Measurements from ENCODE around the gene LCAT. TPM values are rescaled to one million over a fixed set of nuclear protein-coding genes. Genes with fewer than 3 reads are reported as not detected.

The LCAT gene
- total RNA-seq, 1 experiment from 2014 or later, result 14.0 TPM

DNA sequence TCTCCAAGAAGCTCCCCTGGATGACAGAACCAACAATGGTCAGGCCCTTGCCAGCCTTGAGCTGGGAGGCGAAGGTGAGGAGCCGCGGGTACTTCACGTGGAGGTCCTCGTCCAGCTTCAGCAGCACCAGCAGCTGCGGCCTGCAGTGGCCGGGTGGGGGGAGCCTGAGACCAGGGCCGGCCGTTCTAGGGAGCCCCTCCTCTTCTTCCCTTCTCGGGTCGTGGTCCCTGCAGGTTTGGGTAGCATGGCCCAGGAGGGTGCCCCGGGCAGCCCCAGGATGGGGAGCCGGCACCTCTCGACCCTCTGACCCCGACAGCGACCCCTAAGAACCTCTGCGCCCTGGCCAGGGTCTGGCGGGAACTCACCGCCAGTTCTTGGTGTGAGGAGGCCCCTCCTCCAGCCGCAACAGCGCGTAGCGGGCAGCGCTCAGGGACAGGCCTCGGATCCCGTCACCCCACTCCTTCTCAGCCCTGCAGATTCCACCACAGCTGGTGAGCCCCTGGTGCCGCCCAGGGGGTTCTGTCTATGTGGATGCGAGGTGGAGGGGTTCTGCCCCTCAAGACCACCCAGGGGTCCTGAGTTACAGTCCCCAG is 3.1 kb upstream of the LCAT start:
- Histone ChIP-seq H3K36me3 (ENCODE audit: control insufficient read depth, insufficient read depth, low read length) (no peaks in the 10 kb centered on the region), H3K4me1 (ENCODE audit: control insufficient read depth, insufficient read depth, low read length) (no peaks in the 10 kb centered on the region; the same call in 1 of the 2 replicates), H3K27ac (ENCODE audit: low read length) (no peak overlapping the region), H3K4me3 (ENCODE audit: low read depth in 2 of 2, low read length in 2 of 2) (no peak overlapping the region), H3K9me3 (ENCODE audit: control insufficient read depth, insufficient read depth, low read depth, low read length) (no peaks in the 10 kb centered on the region), H3K27me3 (ENCODE audit: control insufficient read depth, insufficient read depth, low read length) (no peaks in the 10 kb centered on the region)
- ChIA-PET CTCF (no interaction called here), POLR2A (no interaction called here)
- in situ Hi-C loops (cut with HindIII; ENCODE audit: low pct_unique_long_range_greater_than_20kb, low sequenced_read_pairs), result no loop called here
- DNase-seq (ENCODE audit: low read depth, low spot score) (no peak), ATAC-seq (no peak)
- TF ChIP-seq, protein P1, sequence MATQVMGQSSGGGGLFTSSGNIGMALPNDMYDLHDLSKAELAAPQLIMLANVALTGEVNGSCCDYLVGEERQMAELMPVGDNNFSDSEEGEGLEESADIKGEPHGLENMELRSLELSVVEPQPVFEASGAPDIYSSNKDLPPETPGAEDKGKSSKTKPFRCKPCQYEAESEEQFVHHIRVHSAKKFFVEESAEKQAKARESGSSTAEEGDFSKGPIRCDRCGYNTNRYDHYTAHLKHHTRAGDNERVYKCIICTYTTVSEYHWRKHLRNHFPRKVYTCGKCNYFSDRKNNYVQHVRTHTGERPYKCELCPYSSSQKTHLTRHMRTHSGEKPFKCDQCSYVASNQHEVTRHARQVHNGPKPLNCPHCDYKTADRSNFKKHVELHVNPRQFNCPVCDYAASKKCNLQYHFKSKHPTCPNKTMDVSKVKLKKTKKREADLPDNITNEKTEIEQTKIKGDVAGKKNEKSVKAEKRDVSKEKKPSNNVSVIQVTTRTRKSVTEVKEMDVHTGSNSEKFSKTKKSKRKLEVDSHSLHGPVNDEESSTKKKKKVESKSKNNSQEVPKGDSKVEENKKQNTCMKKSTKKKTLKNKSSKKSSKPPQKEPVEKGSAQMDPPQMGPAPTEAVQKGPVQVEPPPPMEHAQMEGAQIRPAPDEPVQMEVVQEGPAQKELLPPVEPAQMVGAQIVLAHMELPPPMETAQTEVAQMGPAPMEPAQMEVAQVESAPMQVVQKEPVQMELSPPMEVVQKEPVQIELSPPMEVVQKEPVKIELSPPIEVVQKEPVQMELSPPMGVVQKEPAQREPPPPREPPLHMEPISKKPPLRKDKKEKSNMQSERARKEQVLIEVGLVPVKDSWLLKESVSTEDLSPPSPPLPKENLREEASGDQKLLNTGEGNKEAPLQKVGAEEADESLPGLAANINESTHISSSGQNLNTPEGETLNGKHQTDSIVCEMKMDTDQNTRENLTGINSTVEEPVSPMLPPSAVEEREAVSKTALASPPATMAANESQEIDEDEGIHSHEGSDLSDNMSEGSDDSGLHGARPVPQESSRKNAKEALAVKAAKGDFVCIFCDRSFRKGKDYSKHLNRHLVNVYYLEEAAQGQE (IDR thresholded peaks at IDR 0.05; ENCODE audit: insufficient read depth in 1 of 2, low read depth in 2 of 2, low read length in 1 of 2), result no peak
- no peak for TF ChIP-seq TCF7L2 (IDR thresholded peaks at IDR 0.05; ENCODE audit: low read depth, low read length)
- TF ChIP-seq POLR2AphosphoS5 (IDR thresholded peaks at IDR 0.05; ENCODE audit: low read depth, low read length), result no peak
- TF ChIP-seq, protein P2, sequence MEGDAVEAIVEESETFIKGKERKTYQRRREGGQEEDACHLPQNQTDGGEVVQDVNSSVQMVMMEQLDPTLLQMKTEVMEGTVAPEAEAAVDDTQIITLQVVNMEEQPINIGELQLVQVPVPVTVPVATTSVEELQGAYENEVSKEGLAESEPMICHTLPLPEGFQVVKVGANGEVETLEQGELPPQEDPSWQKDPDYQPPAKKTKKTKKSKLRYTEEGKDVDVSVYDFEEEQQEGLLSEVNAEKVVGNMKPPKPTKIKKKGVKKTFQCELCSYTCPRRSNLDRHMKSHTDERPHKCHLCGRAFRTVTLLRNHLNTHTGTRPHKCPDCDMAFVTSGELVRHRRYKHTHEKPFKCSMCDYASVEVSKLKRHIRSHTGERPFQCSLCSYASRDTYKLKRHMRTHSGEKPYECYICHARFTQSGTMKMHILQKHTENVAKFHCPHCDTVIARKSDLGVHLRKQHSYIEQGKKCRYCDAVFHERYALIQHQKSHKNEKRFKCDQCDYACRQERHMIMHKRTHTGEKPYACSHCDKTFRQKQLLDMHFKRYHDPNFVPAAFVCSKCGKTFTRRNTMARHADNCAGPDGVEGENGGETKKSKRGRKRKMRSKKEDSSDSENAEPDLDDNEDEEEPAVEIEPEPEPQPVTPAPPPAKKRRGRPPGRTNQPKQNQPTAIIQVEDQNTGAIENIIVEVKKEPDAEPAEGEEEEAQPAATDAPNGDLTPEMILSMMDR (IDR thresholded peaks at IDR 0.05), result no peak
- no peak for TF ChIP-seq SIN3A (IDR thresholded peaks at IDR 0.05; ENCODE audit: borderline replicate concordance, insufficient read depth, low read depth, low read length)
- intact Hi-C loops (cut with micrococcal nuclease; ENCODE audit: unreplicated experiment), result no loop called here
- BruUV-seq (replicated peaks), result no TSS peak

DNA sequence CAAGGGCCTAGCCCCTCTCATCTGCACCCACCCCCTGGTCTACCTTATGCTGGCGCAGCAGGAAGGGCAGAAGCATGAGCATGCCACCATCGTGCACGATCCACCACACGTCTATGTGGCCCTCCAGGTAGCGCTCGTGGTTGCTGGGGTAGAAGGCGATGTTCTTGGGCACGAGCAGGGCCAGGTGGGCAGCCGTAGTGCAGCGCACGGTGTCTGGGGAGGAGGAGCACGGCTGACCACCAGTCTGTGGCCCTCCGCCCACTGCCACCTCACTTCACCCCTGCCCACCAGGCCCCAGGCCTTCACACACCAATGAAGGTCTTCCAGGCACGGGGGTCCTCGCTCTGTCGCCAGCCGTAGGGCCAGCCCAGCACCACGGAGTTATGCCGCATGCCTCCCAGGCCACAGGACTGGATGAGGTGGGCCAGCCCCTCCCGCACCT is 2.2 kb upstream of the LCAT start:
- Histone ChIP-seq H3K36me3 (ENCODE audit: control insufficient read depth, insufficient read depth, low read length) (no peaks in the 10 kb centered on the region), H3K27me3 (ENCODE audit: control insufficient read depth, insufficient read depth, low read length) (no peaks in the 10 kb centered on the region), H3K4me1 (ENCODE audit: control insufficient read depth, insufficient read depth, low read length) (no peaks in the 10 kb centered on the region; the same call in 1 of the 2 replicates), H3K4me3 (ENCODE audit: low read depth in 2 of 2, low read length in 2 of 2) (no peak overlapping the region), H3K27ac (ENCODE audit: low read length) (no peak overlapping the region), H3K9me3 (ENCODE audit: control insufficient read depth, insufficient read depth, low read depth, low read length) (no peaks in the 10 kb centered on the region)
- DNase-seq (ENCODE audit: low read depth, low spot score), result no peak
- TF ChIP-seq SIN3A (IDR thresholded peaks at IDR 0.05; ENCODE audit: borderline replicate concordance, insufficient read depth, low read depth, low read length), result no peak
- TF ChIP-seq POLR2AphosphoS5 (IDR thresholded peaks at IDR 0.05; ENCODE audit: low read depth, low read length), result no peak
- TF ChIP-seq, protein P2 (IDR thresholded peaks at IDR 0.05), result no peak
- no peak for TF ChIP-seq TCF7L2 (IDR thresholded peaks at IDR 0.05; ENCODE audit: low read depth, low read length)
- TF ChIP-seq, protein P1 (IDR thresholded peaks at IDR 0.05; ENCODE audit: insufficient read depth in 1 of 2, low read depth in 2 of 2, low read length in 1 of 2), result no peak
- ATAC-seq, result no peak
- ChIA-PET CTCF (no interaction called here), POLR2A (interaction anchor here (0.5 kb wide), 1 partner anchor 27 kb away, joined by 3 read pairs; no protein-coding TSS in a partner anchor)
- intact Hi-C loops (cut with micrococcal nuclease; ENCODE audit: unreplicated experiment) (no loop called here), in situ Hi-C loops (cut with HindIII; ENCODE audit: low pct_unique_long_range_greater_than_20kb, low sequenced_read_pairs) (no loop called here)
- BruUV-seq (replicated peaks), result no TSS peak
